ENCODE data around the gene DNMT3B. TPM values are rescaled to one million over a fixed set of nuclear protein-coding genes. Genes with fewer than 3 reads are reported as not detected.

Gene DNMT3B
- total and polyA plus RNA-seq, 4 donors, result 0.26 to 2.8 (median 0.60) TPM

GRCh38 chr20:32761417-32761830 lies 761 bp upstream of the DNMT3B start (continued):
- no peak for TF ChIP-seq ZBTB33 (IDR thresholded peaks at IDR 0.05)

GRCh38 chr20:32762754-32763201 lies 593 bp downstream of the DNMT3B start:
- H3K4me3 ChIP-seq (ENCODE audit: low read depth in 1 of 3, low read length in 3 of 3), result peak overlapping the region; percentile 59 to 94 (median 69)
- TF ChIP-seq JUND (IDR thresholded peaks at IDR 0.05) (no peak), FOXA2 (IDR thresholded peaks at IDR 0.05) (no peak), SP1 (IDR thresholded peaks at IDR 0.05) (no peak), RAD21 (IDR thresholded peaks at IDR 0.05) (no peak), EGR1 (IDR thresholded peaks at IDR 0.05; ENCODE audit: low read depth in 2 of 2) (no peak), RXRA (IDR thresholded peaks at IDR 0.05) (no peak), MAX (IDR thresholded peaks at IDR 0.05) (no peak), HNF4A (conservative IDR thresholded peaks at IDR 0.05) (no peak)
- no peaks in the 10 kb centered on the region for H3K36me3 ChIP-seq (ENCODE audit: control insufficient read depth in 4 of 4, insufficient read depth in 3 of 4, low read depth in 1 of 4, low read length in 3 of 4)
- peak overlapping the region; percentile 24 to 60 for H3K9ac ChIP-seq (ENCODE audit: low read depth in 1 of 2, low read length in 2 of 2)
- no peaks in the 10 kb centered on the region for H3K9me3 ChIP-seq (ENCODE audit: control insufficient read depth in 4 of 4, low read length in 3 of 4)
- peaks cover 2 to 18% (median 14%) of the 10 kb centered on the region in 4 donors for H3K4me1 ChIP-seq (ENCODE audit: control insufficient read depth in 4 of 4, insufficient read depth in 4 of 4, low read length in 3 of 4)
- no peaks in the 10 kb centered on the region for H3K27me3 ChIP-seq (ENCODE audit: control insufficient read depth in 4 of 4, insufficient read depth in 4 of 4, low read length in 3 of 4)
- no peak for DNase-seq (ENCODE audit: low spot score)
- no peak overlapping the region for H3K27ac ChIP-seq (ENCODE audit: low read depth in 1 of 2, low read length in 2 of 2)
- WGBS, result under 1% methylated on average over 30 of the region's 30 CpGs

- Histone ChIP-seq H3K4me3 (ENCODE audit: low read depth in 1 of 3, low read length in 3 of 3) (peak overlapping the region; percentile 59 to 94 (median 69)), H3K9ac (ENCODE audit: low read depth in 1 of 2, low read length in 2 of 2) (peak overlapping the region in 1 of 2 donors; percentile 60), H3K27ac (ENCODE audit: low read depth in 1 of 2, low read length in 2 of 2) (no peak overlapping the region), H3K27me3 (ENCODE audit: control insufficient read depth in 4 of 4, insufficient read depth in 4 of 4, low read length in 3 of 4) (no peaks in the 10 kb centered on the region), H3K4me1 (ENCODE audit: control insufficient read depth in 4 of 4, insufficient read depth in 4 of 4, low read length in 3 of 4) (peaks cover 2 to 18% (median 14%) of the 10 kb centered on the region in 4 donors), H3K9me3 (ENCODE audit: control insufficient read depth in 4 of 4, low read length in 3 of 4) (no peaks in the 10 kb centered on the region), H3K36me3 (ENCODE audit: control insufficient read depth in 4 of 4, insufficient read depth in 3 of 4, low read depth in 1 of 4, low read length in 3 of 4) (no peaks in the 10 kb centered on the region)
- no peak for TF ChIP-seq FOXA1 (IDR thresholded peaks at IDR 0.05)
- no peak for TF ChIP-seq MAX (IDR thresholded peaks at IDR 0.05)
- no peak for TF ChIP-seq GABPA (IDR thresholded peaks at IDR 0.05 in 1 of 2, conservative IDR thresholded peaks at IDR 0.05 in 1 of 2)
- TF ChIP-seq ZBTB33 (IDR thresholded peaks at IDR 0.05), result no peak
- TF ChIP-seq RAD21 (IDR thresholded peaks at IDR 0.05), result no peak
- TF ChIP-seq TAF1 (conservative IDR thresholded peaks at IDR 0.05), result no peak
- TF ChIP-seq REST (IDR thresholded peaks at IDR 0.05), result no peak
- no peak for TF ChIP-seq HNF4G (IDR thresholded peaks at IDR 0.05)
- no peak for TF ChIP-seq EGR1 (IDR thresholded peaks at IDR 0.05; ENCODE audit: low read depth in 2 of 2)
- no peak for TF ChIP-seq JUND (IDR thresholded peaks at IDR 0.05)
- no peak for TF ChIP-seq RXRA (IDR thresholded peaks at IDR 0.05)
- no peak for TF ChIP-seq SP1 (IDR thresholded peaks at IDR 0.05)
- TF ChIP-seq YY1 (IDR thresholded peaks at IDR 0.05), result no peak
- TF ChIP-seq FOXA2 (IDR thresholded peaks at IDR 0.05), result no peak
- TF ChIP-seq HNF4A (conservative IDR thresholded peaks at IDR 0.05), result no peak
- TF ChIP-seq CTCF (IDR thresholded peaks at IDR 0.05; ENCODE audit: low read depth, low read length, missing input control), result no peak
- WGBS, result 31% methylated on average over 40 of the region's 40 CpGs
- no peak for DNase-seq (ENCODE audit: low spot score)
These were observed 1.2 kb downstream of the DNMT3B start for GRCh38 chr20:32763202-32764004.
